NCI-H2227 (cell line): Measurements from ENCODE around the gene TPPP3.
A peak's percentile ranks its signal among the peaks of the same experiment; 100 is the strongest.
"Not testable (repeated sequence)": the region's sequence is repeated elsewhere in the genome, so short reads cannot be mapped to it uniquely, and the experiment has no call there.

Source experiments
- DNase-seq: peaks from one replicate; lab custom pipeline; 2025; ENCODE audit not compliant: unreplicated experiment; lab: John Stamatoyannopoulos, UW

Gene TPPP3

GRCh38 chr16:67391424-67392300 is 1.6 kb downstream of the TPPP3 start:
- DNase-seq, result peak; percentile 28

GRCh38 chr16:67390816-67391423 is 2.4 kb downstream of the TPPP3 start:
- no peak for DNase-seq

- DNase-seq, result no peak
Measured at GRCh38 chr16:67389911-67390815, 3.1 kb downstream of the TPPP3 start.

GRCh38 chr16:67388591-67388990 is 4.7 kb downstream of the TPPP3 start:
- DNase-seq, result no peak

GRCh38 chr16:67388191-67388590 is 5.1 kb downstream of the TPPP3 start:
- DNase-seq, result no peak

GRCh38 chr16:67387479-67388079 is 5.7 kb downstream of the TPPP3 start:
- no peak for DNase-seq

GRCh38 chr16:67386861-67387455 is 6.3 kb downstream of the TPPP3 start:
- no peak for DNase-seq

GRCh38 chr16:67384778-67385510 is 8.4 kb downstream of the TPPP3 start:
- DNase-seq, result peak; percentile 6

GRCh38 chr16:67383284-67383683 is 10.0 kb downstream of the TPPP3 start:
- DNase-seq, result no peak

GRCh38 chr16:67378642-67379041 is 14.7 kb downstream of the TPPP3 start:
- no peak for DNase-seq

GRCh38 chr16:67376012-67376411 is 17.3 kb downstream of the TPPP3 start:
- DNase-seq, result not testable (repeated sequence)

GRCh38 chr16:67372664-67373063 is 20.6 kb downstream of the TPPP3 start:
- DNase-seq, result peak; percentile 5

GRCh38 chr16:67370661-67371060 is 22.6 kb downstream of the TPPP3 start:
- no peak for DNase-seq

GRCh38 chr16:67364600-67365235 is 28.6 kb downstream of the TPPP3 start:
- no peak for DNase-seq

GRCh38 chr16:67361038-67361437 is 32.3 kb downstream of the TPPP3 start:
- DNase-seq, result no peak

- DNase-seq, result not testable (repeated sequence)
Measured at GRCh38 chr16:67359540-67360269, 33.6 kb downstream of the TPPP3 start.

GRCh38 chr16:67357561-67357960 is 35.7 kb downstream of the TPPP3 start:
- DNase-seq, result peak; percentile 30

- peak; percentile 14 for DNase-seq
Measured at GRCh38 chr16:67356396-67356795, 36.9 kb downstream of the TPPP3 start.

- DNase-seq, result not testable (repeated sequence)
Measured at GRCh38 chr16:67352463-67352862, 40.8 kb downstream of the TPPP3 start.
